ENCODE measurements around the gene MCM9. TPM values are rescaled to one million over a fixed set of nuclear protein-coding genes. Genes with fewer than 3 reads are reported as not detected.

MCM9 gene
- total and polyA plus RNA-seq, 2 of the 13 experiments (the other 11 are each of a cell fraction or from before 2014, with no cell fraction given): 3.8 to 17.2 TPM

GRCh38 chr6:118800394-118801071 is 134.4 kb downstream of the MCM9 start (continued):
- TF ChIP-seq ZNF142 (CRISPR knock-in tag; IDR thresholded peaks at IDR 0.05) (no peak), SP5 (CRISPR knock-in tag; IDR thresholded peaks at IDR 0.05; ENCODE audit: borderline replicate concordance, low read depth) (no peak), JARID2 (CRISPR knock-in tag; IDR thresholded peaks at IDR 0.05; ENCODE audit: insufficient replicate concordance) (no peak), ZXDC (CRISPR knock-in tag; IDR thresholded peaks at IDR 0.05) (no peak), FOXJ3 (CRISPR knock-in tag; IDR thresholded peaks at IDR 0.05; ENCODE audit: borderline replicate concordance) (no peak), HMG20A (CRISPR knock-in tag; IDR thresholded peaks at IDR 0.05; ENCODE audit: borderline replicate concordance) (no peak), ZNF740 (CRISPR knock-in tag; IDR thresholded peaks at IDR 0.05) (no peak), ZNF781 (CRISPR knock-in tag; IDR thresholded peaks at IDR 0.05; ENCODE audit: borderline replicate concordance, not compliant biosample characterization) (no peak), MLXIP (CRISPR knock-in tag; IDR thresholded peaks at IDR 0.05; ENCODE audit: borderline replicate concordance) (no peak), IRF1 (CRISPR knock-in tag; IDR thresholded peaks at IDR 0.05; ENCODE audit: low read depth) (no peak), ZNF580 (CRISPR knock-in tag; IDR thresholded peaks at IDR 0.05; ENCODE audit: borderline replicate concordance, low read depth) (0 out of 2 replicates have a peak, but pooled peaks have one; percentile 26)
